Activated CD8-positive, alpha-beta memory T cell treated with anti-CD3 and anti-CD28 coated beads, Interleukin-2, amount 50 U/mL, for 1 hour (primary cell): Measurements from ENCODE around the gene VWA2.
"Not testable (repeated sequence)": the region's sequence is repeated elsewhere in the genome, so short reads cannot be mapped to it uniquely, and the experiment has no call there.

Source experiments
- DNase-seq: peaks from one replicate; pipeline ENCODE4 v3.0.0-alpha.2; 2020; ENCODE audit errors: extremely low read depth

The VWA2 gene

GRCh38 chr10:114315566-114316420 lies 76.7 kb downstream of the VWA2 start:
- DNase-seq, result no peak

GRCh38 chr10:114316744-114317143 lies 77.7 kb downstream of the VWA2 start:
- no peak for DNase-seq

- DNase-seq, result no peak
These were observed 80.6 kb downstream of the VWA2 start for GRCh38 chr10:114319406-114320248.

GRCh38 chr10:114320249-114321116 lies 81.4 kb downstream of the VWA2 start:
- no peak for DNase-seq

GRCh38 chr10:114322344-114322743 lies 83.3 kb downstream of the VWA2 start:
- DNase-seq, result no peak

- DNase-seq, result no peak
These were observed 84.0 kb downstream of the VWA2 start for GRCh38 chr10:114323023-114323422.

- DNase-seq, result no peak
These were observed 87.7 kb downstream of the VWA2 start for GRCh38 chr10:114326795-114327194.

- no peak for DNase-seq
These were observed 88.7 kb downstream of the VWA2 start for GRCh38 chr10:114327537-114328440.

- DNase-seq, result no peak
These were observed 89.4 kb downstream of the VWA2 start for GRCh38 chr10:114328441-114328812.

GRCh38 chr10:114328874-114329273 lies 89.8 kb downstream of the VWA2 start:
- no peak for DNase-seq

GRCh38 chr10:114329634-114330365 lies 90.7 kb downstream of the VWA2 start:
- no peak for DNase-seq

GRCh38 chr10:114332301-114333192 lies 93.5 kb downstream of the VWA2 start:
- DNase-seq, result no peak

GRCh38 chr10:114333441-114333840 lies 94.4 kb downstream of the VWA2 start:
- not testable (repeated sequence) for DNase-seq

- DNase-seq, result no peak
These were observed 95.2 kb downstream of the VWA2 start for GRCh38 chr10:114334301-114334700.

GRCh38 chr10:114335614-114336013 lies 96.6 kb downstream of the VWA2 start:
- DNase-seq, result no peak

- no peak for DNase-seq
These were observed 97.9 kb downstream of the VWA2 start for GRCh38 chr10:114336823-114337509.

GRCh38 chr10:114337510-114338462 lies 98.7 kb downstream of the VWA2 start:
- no peak for DNase-seq
